Osteoblast (primary cell): Measurements from ENCODE around the gene CCT7. TPM values are rescaled to one million over a fixed set of nuclear protein-coding genes. Genes with fewer than 3 reads are reported as not detected.

Experiments used
- DNase-seq: peaks from one replicate; pipeline ENCODE4 v3.0.0; 2011; ENCODE audit warnings: low spot score, mixed read lengths; ENCODE audit not compliant: insufficient read length; ENCODE audit errors: missing footprints
- H2AFZ ChIP-seq: 2 replicates; pipeline ENCODE4 v1.6.0; 2011; ENCODE audit warnings: mild to moderate bottlenecking, low read length
- H3K27ac ChIP-seq: 2 replicates; pipeline ENCODE4 v1.5.1; 2011; ENCODE audit warnings: mild to moderate bottlenecking, low read depth, low read length, moderate library complexity
- H3K27me3 ChIP-seq: 2 replicates; pipeline ENCODE4 v1.6.0; 2012; ENCODE audit warnings: mild to moderate bottlenecking, control low read depth, inconsistent platforms, low read length, moderate library complexity; ENCODE audit not compliant: insufficient read depth
- H3K36me3 ChIP-seq: 2 replicates; pipeline ENCODE4 v1.5.1; 2011; ENCODE audit warnings: mild to moderate bottlenecking, low read length, control low read depth, moderate library complexity; ENCODE audit not compliant: insufficient read depth
- H3K4me1 ChIP-seq: 2 replicates; pipeline ENCODE4 v1.5.1; 2011; ENCODE audit warnings: mild to moderate bottlenecking, low read length, control low read depth, moderate library complexity; ENCODE audit not compliant: insufficient read depth
- H3K4me2 ChIP-seq: 2 replicates; pipeline ENCODE4 v1.6.0; 2011; ENCODE audit warnings: mild to moderate bottlenecking, low read length; ENCODE audit not compliant: insufficient read depth
- H3K4me3 ChIP-seq: fragments of 200-600 bp; sonication (generic); 3 replicates; pipeline ENCODE4 v1.5.1; 2012; ENCODE audit warnings: mild to moderate bottlenecking, low read length, inconsistent platforms; ENCODE audit not compliant: insufficient read depth
- H3K79me2 ChIP-seq: 2 replicates; pipeline ENCODE4 v1.6.0; 2012; ENCODE audit warnings: mild to moderate bottlenecking, low read length, control low read depth, inconsistent platforms; ENCODE audit not compliant: insufficient read depth
- H3K9me3 ChIP-seq: 2 replicates; pipeline ENCODE4 v1.5.1; 2011; ENCODE audit warnings: low read depth, low read length, control low read depth
- H4K20me1 ChIP-seq: 2 replicates; pipeline ENCODE4 v1.6.0; 2012; ENCODE audit warnings: mild to moderate bottlenecking, low read length, control low read depth; ENCODE audit not compliant: insufficient read depth
- total RNA-seq: library from RNA; depleted of rRNA; stranded (reverse); fragments of >200 nt; gene quantifications from 2 replicates; pipeline ENCODE4 v1.2.3, GENCODE V29; 2012
- TF ChIP-seq, protein P1 (sequence below): IDR thresholded peaks from 2 replicates; pipeline ENCODE4 v1.5.1; 2011; ENCODE audit warnings: mild to moderate bottlenecking, low read depth, low read length, moderate library complexity; ENCODE audit errors: extremely low read depth

Gene CCT7
- total RNA-seq, 1 donor, result 200 TPM

- DNase-seq, result peak; percentile 93
- Histone ChIP-seq H3K27ac (peak within 1 kb of the TSS; percentile 83), H3K36me3 (no peaks in the 10 kb centered on the region), H3K9me3 (no peaks in the 10 kb centered on the region), H4K20me1 (no peaks in the 10 kb centered on the region), H3K4me2 (peak within 1 kb of the TSS; percentile 85), H2AFZ (peak within 1 kb of the TSS; percentile 92), H3K79me2 (peaks cover 41% of the 10 kb centered on the region), H3K4me3 (peak within 1 kb of the TSS; percentile 88), H3K27me3 (no peaks in the 10 kb centered on the region), H3K4me1 (peaks cover 31% of the 10 kb centered on the region)
- TF ChIP-seq, protein P1, sequence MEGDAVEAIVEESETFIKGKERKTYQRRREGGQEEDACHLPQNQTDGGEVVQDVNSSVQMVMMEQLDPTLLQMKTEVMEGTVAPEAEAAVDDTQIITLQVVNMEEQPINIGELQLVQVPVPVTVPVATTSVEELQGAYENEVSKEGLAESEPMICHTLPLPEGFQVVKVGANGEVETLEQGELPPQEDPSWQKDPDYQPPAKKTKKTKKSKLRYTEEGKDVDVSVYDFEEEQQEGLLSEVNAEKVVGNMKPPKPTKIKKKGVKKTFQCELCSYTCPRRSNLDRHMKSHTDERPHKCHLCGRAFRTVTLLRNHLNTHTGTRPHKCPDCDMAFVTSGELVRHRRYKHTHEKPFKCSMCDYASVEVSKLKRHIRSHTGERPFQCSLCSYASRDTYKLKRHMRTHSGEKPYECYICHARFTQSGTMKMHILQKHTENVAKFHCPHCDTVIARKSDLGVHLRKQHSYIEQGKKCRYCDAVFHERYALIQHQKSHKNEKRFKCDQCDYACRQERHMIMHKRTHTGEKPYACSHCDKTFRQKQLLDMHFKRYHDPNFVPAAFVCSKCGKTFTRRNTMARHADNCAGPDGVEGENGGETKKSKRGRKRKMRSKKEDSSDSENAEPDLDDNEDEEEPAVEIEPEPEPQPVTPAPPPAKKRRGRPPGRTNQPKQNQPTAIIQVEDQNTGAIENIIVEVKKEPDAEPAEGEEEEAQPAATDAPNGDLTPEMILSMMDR, result no peak
These were observed 19.7 kb upstream of the CCT7 start, which contains the start of gene SMYD5 for GRCh38 chr2:73214120-73215035. SMYD5 (plus strand) TSS chr2:73214245; CDS start chr2:73214267, 22 bp downstream.

DNA sequence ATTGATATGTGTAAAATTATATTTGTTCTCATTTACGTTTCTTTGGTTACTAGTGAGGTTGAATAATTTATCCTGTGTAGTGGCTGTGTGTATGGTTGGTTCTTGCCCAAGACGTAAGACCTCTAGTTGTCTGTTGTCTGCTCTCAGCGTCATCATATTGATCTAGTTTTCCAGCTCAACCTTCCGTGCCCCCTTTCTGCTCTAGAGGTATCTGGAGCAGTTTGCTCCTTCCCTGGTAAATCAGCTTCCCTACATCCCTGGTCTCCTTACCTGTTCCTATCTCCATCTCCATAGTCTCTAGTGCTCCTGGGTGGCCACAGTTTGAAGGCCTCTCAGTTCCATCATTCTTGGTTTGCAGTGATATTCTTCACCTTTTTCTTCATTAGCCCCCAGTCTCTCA, 18.9 kb upstream of the CCT7 start:
- Histone ChIP-seq H3K79me2 (peaks cover 45% of the 10 kb centered on the region), H3K27ac (peak overlapping the region; percentile 83), H4K20me1 (no peaks in the 10 kb centered on the region), H3K9me3 (no peaks in the 10 kb centered on the region), H2AFZ (no peak overlapping the region), H3K4me2 (peak overlapping the region; percentile 85), H3K36me3 (peaks cover under 1% of the 10 kb centered on the region), H3K4me1 (peaks cover 31% of the 10 kb centered on the region), H3K4me3 (peak overlapping the region; percentile 88), H3K27me3 (no peaks in the 10 kb centered on the region)
- DNase-seq, result no peak
- TF ChIP-seq, protein P1, result no peak

- Histone ChIP-seq H3K4me3 (no peak overlapping the region), H3K27ac (no peak overlapping the region), H4K20me1 (no peaks in the 10 kb centered on the region), H3K36me3 (peaks cover 13% of the 10 kb centered on the region), H3K4me1 (peaks cover 26% of the 10 kb centered on the region), H3K9me3 (no peaks in the 10 kb centered on the region), H2AFZ (no peak overlapping the region), H3K4me2 (no peak overlapping the region), H3K27me3 (no peaks in the 10 kb centered on the region), H3K79me2 (peaks cover 45% of the 10 kb centered on the region)
- TF ChIP-seq, protein P1, result no peak
- no peak for DNase-seq
These were observed 16.9 kb upstream of the CCT7 start for GRCh38 chr2:73217160-73217559.

DNA sequence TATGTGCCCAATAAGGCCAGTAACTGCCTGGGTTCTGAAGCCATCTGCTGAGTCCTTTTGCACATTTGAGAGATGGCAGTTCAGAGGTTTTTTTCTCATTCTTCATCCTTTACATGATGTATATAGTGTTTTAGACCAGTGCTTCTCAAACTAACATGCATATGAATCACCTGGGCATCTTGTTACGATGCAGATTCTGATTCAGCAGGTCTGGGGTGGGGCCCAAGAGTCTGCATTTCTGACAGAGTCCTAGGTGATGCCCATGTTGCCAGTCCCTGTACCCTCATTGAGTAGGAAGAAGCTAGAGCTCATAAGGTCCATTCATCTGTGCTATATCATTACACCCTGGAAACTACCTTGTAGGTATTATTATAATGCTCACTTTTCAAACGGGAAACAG, 16.3 kb upstream of the CCT7 start:
- Histone ChIP-seq H4K20me1 (no peaks in the 10 kb centered on the region), H2AFZ (no peak overlapping the region), H3K27ac (peak overlapping the region; percentile 5), H3K4me3 (no peak overlapping the region), H3K79me2 (peaks cover 45% of the 10 kb centered on the region), H3K27me3 (no peaks in the 10 kb centered on the region), H3K36me3 (peaks cover 14% of the 10 kb centered on the region), H3K4me2 (peak overlapping the region; percentile 42), H3K9me3 (no peaks in the 10 kb centered on the region), H3K4me1 (peaks cover 25% of the 10 kb centered on the region)
- DNase-seq, result no peak
- TF ChIP-seq, protein P1, result no peak
